MCF 10A (cell line): ENCODE results near the gene OAS3. TPM values are rescaled to one million over a fixed set of nuclear protein-coding genes. Genes with fewer than 3 reads are reported as not detected.

Source experiments
- BruUV-seq: library from RNA; stranded (reverse); fragments of 400-500 nt; replicated peaks from 2 replicates; lab custom pipeline; 2021; lab: Mats Ljungman, UMichigan
- CTCF ChIA-PET: fragments of 300-600 bp; sonication (Branson Sonifier 250); formaldehyde crosslinking; extraction: SDS; loops from one replicate; lab custom pipeline; 2021; ENCODE audit warnings: antibody characterized with exemption, inconsistent platforms; lab: Yijun Ruan, JAX
- POLR2A ChIA-PET: fragments of 300-600, 350-650 bp; sonication (Branson Sonifier 250); formaldehyde crosslinking; extraction: SDS; loops from one replicate; lab custom pipeline; 2020; ENCODE audit warnings: antibody characterized with exemption, inconsistent platforms; lab: Yijun Ruan, JAX
- DNase-seq: peaks from one replicate; pipeline ENCODE4 v3.0.0-alpha.2; 2018; ENCODE audit not compliant: unreplicated experiment
- H3K27ac Mint-ChIP-seq: one replicate; pipeline ENCODE4 v1.8.0; 2022; ENCODE audit warnings: mild to moderate bottlenecking, low read depth, mixed read lengths; ENCODE audit not compliant: unreplicated experiment
- H3K27me3 Mint-ChIP-seq: one replicate; pipeline ENCODE4 v1.8.0; 2022; ENCODE audit warnings: mixed read lengths; ENCODE audit not compliant: insufficient read depth, unreplicated experiment
- H3K36me3 Mint-ChIP-seq: one replicate; pipeline ENCODE4 v1.8.0; 2022; ENCODE audit warnings: mild to moderate bottlenecking, moderate library complexity, mixed read lengths; ENCODE audit not compliant: insufficient read depth, unreplicated experiment
- H3K4me1 Mint-ChIP-seq: one replicate; pipeline ENCODE4 v1.8.0; 2022; ENCODE audit warnings: mixed read lengths; ENCODE audit not compliant: insufficient read depth, unreplicated experiment
- H3K4me3 Mint-ChIP-seq: one replicate; pipeline ENCODE4 v1.8.0; 2022; ENCODE audit warnings: mild to moderate bottlenecking, moderate library complexity, mixed read lengths; ENCODE audit not compliant: unreplicated experiment
- H3K9me3 Mint-ChIP-seq: one replicate; pipeline ENCODE4 v1.8.0; 2022; ENCODE audit warnings: mixed read lengths; ENCODE audit not compliant: unreplicated experiment
- CTCF ChIP-seq: fragments of 200-600 bp; IDR thresholded peaks from one replicate; pipeline ENCODE4 v1.8.0; 2022; ENCODE audit warnings: antibody characterized with exemption, mild to moderate bottlenecking; ENCODE audit not compliant: unreplicated experiment
- intact Hi-C: fragments of 100-400 bp; cut with micrococcal nuclease; formaldehyde crosslinking; loops from 2 replicates; pipeline ENCODE4 v1.14.1; 2022
- total RNA-seq: library from RNA; stranded (reverse); gene quantifications from 2 replicates; pipeline ENCODE4 v1.2.3, GENCODE V29; 2022

OAS3 gene
- total RNA-seq, 1 experiment from 2014 or later, result 6.5 TPM

DNA sequence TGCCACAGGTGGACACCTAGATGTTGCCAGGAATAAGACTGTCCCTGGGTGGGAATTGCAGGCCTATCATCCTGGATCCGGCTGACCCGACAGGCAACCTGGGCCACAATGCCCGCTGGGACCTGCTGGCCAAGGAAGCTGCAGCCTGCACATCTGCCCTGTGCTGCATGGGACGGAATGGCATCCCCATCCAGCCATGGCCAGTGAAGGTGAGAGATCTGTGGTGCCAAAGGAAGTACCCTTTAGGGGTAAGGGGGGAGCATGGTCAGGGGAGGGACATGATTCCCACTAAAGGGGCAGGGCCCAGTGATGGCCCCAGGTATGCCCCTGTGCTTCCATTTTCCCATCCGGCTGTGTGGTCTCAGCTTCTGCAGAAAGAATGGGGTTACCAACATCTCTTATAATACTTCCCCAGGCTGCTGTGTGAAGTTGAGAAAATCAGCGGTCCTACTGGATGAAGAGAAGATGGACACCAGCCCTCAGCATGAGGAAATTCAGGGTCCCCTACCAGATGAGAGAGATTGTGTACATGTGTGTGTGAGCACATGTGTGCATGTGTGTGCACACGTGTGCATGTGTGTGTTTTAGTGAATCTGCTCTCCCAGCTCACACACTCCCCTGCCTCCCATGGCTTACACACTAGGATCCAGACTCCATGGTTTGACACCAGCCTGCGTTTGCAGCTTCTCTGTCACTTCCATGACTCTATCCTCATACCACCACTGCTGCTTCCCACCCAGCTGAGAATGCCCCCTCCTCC is 31.5 kb downstream of the OAS3 start:
- no peak for DNase-seq
- intact Hi-C loops, result no loop called here
- no peaks in the 10 kb centered on the region for H3K36me3 Mint-ChIP-seq
- CTCF ChIA-PET, result interaction anchor here (1.4 kb wide), 1 partner anchor 204 kb away, joined by 3 read pairs; no protein-coding TSS in a partner anchor
- no peak for TF ChIP-seq CTCF
- H3K4me3 Mint-ChIP-seq, result no peak overlapping the region
- no peak overlapping the region for H3K27ac Mint-ChIP-seq
- H3K27me3 Mint-ChIP-seq, result no peaks in the 10 kb centered on the region
- no TSS peak for BruUV-seq
- H3K4me1 Mint-ChIP-seq, result no peaks in the 10 kb centered on the region
- no peaks in the 10 kb centered on the region for H3K9me3 Mint-ChIP-seq
- POLR2A ChIA-PET, result no interaction called here

- no peaks in the 10 kb centered on the region for H3K27me3 Mint-ChIP-seq
- ChIA-PET CTCF (interaction anchor here (1.4 kb wide), 1 partner anchor 204 kb away, joined by 3 read pairs; no protein-coding TSS in a partner anchor), POLR2A (no interaction called here)
- no peak for DNase-seq
- BruUV-seq, result no TSS peak
- TF ChIP-seq CTCF, result no peak
- intact Hi-C loops, result no loop called here
- H3K4me1 Mint-ChIP-seq, result no peaks in the 10 kb centered on the region
- no peak overlapping the region for H3K27ac Mint-ChIP-seq
- no peaks in the 10 kb centered on the region for H3K36me3 Mint-ChIP-seq
- H3K4me3 Mint-ChIP-seq, result no peak overlapping the region
- H3K9me3 Mint-ChIP-seq, result no peaks in the 10 kb centered on the region
These were observed 32.1 kb downstream of the OAS3 start for GRCh38 chr12:112970391-112970790.

DNA sequence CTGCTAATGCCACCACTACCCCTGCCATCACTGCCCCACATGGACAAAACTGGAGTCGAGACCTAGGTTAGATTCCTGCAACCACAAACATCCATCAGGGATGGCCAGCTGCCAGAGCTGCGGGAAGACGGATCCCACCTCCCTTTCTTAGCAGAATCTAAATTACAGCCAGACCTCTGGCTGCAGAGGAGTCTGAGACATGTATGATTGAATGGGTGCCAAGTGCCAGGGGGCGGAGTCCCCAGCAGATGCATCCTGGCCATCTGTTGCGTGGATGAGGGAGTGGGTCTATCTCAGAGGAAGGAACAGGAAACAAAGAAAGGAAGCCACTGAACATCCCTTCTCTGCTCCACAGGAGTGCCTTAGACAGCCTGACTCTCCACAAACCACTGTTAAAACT is 33.0 kb downstream of the OAS3 start:
- TF ChIP-seq CTCF, result no peak
- Mint-ChIP-seq H3K4me3 (no peak overlapping the region), H3K4me1 (no peaks in the 10 kb centered on the region), H3K9me3 (no peaks in the 10 kb centered on the region), H3K27ac (no peak overlapping the region), H3K27me3 (no peaks in the 10 kb centered on the region), H3K36me3 (no peaks in the 10 kb centered on the region)
- no peak for DNase-seq
- intact Hi-C loops, result no loop called here
- BruUV-seq, result no TSS peak
- CTCF ChIA-PET, result no interaction called here
- POLR2A ChIA-PET, result no interaction called here

GRCh38 chr12:112973011-112973735 is 34.9 kb downstream of the OAS3 start:
- ChIA-PET CTCF (interaction anchor here (0.9 to 1.0 kb wide), 2 partner anchors 19 to 32 kb away, joined by 3 to 4 read pairs; no protein-coding TSS in a partner anchor), POLR2A (no interaction called here)
- no peaks in the 10 kb centered on the region for H3K4me1 Mint-ChIP-seq
- intact Hi-C loops, result no loop called here
- no peaks in the 10 kb centered on the region for H3K36me3 Mint-ChIP-seq
- no TSS peak for BruUV-seq
- DNase-seq, result no peak
- no peak for TF ChIP-seq CTCF
- H3K4me3 Mint-ChIP-seq, result no peak overlapping the region
- H3K27me3 Mint-ChIP-seq, result no peaks in the 10 kb centered on the region
- no peaks in the 10 kb centered on the region for H3K9me3 Mint-ChIP-seq
- H3K27ac Mint-ChIP-seq, result no peak overlapping the region
